ENCODE results near the gene ATXN10.
A peak's percentile ranks its signal among the peaks of the same experiment; 100 is the strongest.
"Not testable (repeated sequence)": the region's sequence is repeated elsewhere in the genome, so short reads cannot be mapped to it uniquely, and the experiment has no call there.

The ATXN10 gene

DNA sequence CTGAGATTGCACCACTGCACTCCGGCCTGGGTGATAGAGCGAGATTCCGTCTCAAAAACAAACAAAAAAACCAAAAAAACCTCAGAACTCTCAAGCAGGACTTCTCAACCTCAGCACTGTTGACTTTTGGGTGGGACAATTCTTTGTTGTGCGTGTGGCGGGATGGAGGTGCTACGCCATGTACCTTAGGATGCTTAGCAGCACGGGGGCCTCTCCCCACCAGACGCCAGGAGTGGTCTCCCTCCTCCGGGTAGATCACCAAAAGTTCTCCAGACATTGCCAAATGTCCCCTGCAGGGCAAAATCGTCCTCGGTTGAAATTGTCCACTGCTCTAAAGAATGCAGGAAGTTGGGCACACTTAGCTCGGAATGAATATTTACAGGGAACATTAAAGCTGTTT is 26.9 kb upstream of the ATXN10 start:
- no peak for DNase-seq

DNA sequence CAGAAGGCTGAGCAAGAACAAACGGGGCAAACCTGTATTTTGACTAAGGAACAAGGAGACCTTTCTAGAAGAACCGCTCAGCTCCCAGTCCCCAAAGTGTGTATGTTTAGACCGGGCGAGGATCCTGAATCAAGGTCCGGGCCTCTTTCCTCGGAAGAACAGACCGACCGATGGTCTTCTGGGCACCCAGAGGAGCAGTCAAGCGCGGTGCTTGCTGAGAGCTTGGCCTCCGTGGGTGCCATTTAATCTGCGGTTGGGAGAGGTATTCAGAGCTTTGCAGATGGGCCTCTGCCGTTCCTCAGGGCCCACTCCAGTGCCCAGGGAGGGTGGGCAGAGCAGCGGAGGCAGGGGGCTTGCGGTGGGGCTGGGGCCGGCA is 26.5 kb upstream of the ATXN10 start:
- no peak for DNase-seq

DNA sequence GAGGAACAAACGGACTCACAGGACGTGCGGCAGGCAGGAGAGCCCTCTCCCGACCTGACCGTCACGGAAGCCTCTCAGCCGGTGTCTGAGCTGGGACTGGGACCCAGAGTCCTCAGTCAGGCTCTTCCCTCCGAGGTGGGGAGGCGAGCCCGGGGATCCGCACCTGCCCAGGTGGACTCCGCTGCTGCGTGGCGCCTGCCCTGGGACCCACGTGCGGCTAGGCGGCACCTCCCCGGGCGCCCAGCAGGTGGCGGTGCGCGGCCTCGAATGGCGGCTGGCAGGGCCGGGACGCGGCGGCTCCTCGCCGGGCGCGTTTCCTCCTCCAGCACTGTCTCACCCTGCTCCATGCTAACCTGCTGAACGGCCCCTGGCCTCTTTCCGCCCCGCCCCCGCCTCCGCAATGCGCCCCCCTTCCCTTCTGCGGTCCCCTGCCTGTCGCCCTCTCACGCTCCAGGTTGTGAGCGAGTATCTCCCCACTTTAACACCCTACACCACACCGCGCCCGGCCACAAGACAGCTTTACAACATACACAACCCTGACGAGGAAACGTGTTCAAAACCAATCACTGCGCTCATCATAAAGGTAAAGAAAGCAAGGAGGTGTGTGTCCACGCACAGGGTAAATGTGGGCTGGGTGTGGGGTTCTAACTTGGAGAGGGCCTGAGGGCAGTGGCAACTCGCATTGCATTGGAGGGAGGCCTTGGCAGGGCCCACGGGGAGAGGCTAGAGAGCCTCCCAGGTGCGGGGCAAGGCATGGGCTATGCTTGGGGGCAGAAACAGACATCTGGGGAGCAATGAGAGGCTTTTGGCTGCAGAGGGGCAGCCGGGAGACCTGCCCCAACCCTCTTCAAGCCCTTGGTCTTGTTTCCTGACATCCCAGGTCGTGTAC is 25.9 kb upstream of the ATXN10 start:
- peak; percentile 85 for DNase-seq

DNA sequence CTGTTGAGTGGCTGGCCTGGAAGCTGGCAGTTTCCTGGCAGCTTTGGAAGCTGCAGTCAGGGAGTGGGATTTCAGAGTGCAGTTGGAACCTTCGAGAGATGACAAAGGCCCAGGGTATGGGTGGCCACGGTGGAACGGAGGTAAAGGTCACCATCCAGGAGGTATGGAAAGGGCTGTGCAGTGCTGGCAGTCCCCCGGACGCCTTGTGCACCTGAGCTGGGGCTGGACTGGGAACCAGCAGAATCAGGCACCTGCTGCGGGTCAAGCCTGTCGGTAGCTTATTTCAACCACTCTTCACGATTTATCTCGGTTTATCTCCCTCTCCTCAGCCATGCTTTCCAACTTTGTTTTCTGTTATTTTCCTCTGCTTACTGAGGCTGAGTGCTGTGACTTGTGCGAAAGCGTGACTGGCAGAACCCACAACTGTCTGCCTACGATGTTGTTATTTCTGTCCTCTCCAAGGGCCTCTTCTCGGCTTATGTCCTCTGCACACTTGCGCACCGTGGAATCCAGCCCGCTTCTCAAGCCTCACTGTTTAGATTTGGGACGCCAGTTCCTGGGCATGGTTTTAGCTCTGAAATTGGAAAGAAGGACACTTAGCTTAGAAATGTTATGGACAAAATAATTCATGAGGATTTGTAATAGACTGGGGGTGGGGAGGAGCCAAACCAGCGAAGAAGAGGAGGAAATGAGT is 24.0 kb upstream of the ATXN10 start:
- DNase-seq = no peak

DNA sequence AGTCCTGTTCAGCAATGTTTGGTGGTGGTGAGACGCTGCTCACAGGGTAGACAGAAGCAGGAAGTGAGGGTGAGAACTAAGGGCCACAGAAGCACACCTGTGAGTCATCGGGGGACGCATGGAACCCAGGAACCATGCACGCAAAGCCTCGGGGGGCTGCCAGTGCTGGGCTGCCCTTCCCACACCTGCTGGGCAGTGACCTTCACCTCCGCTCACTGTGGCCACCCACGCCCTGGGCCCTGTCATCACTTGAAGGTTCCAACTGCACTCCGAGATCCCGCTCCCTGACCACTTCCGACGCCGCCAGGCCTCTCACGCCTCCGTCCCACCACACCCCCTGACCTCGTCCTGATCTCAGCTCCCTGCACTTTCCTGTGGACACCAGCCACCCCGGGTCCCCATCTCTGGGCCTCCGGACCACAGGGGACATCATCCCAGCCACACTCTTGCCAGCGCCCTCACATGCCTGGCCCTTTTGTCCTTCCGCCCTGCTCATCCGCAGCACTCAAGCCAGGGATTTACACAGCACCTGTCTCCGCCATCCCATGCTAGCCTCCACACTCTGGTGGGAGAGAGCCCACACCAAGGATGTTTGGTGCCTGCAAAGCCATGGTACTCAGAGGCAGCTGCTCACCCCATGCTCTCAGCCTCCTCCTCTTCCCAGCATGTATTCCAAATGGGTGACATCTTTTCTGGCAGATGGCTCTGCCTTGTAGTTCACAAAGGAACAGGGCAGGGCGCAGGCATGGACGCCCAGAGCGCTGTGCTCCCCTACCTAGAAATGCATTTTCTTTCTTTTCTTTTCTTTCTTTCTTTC is 23.1 kb upstream of the ATXN10 start:
- DNase-seq = no peak

DNA sequence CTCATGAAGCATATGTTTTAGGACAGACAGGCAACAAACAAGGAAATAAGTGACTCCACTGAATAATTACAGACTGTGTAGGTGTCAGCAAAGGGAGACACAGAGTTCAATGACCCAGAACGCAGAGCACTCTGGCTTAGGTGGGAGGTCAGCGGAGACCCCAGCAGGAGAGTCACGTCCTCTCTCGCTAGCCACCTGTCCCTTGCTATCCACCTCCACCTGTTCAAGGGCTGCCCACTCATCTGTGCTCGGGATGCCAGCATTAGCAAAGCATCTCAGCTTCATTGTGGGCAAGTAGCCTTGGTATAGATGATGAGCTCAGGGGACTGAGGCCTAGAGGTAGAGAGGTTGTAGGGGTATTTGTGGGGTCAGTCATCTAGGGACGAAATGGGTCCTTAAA is 21.8 kb upstream of the ATXN10 start:
- DNase-seq = no peak

DNA sequence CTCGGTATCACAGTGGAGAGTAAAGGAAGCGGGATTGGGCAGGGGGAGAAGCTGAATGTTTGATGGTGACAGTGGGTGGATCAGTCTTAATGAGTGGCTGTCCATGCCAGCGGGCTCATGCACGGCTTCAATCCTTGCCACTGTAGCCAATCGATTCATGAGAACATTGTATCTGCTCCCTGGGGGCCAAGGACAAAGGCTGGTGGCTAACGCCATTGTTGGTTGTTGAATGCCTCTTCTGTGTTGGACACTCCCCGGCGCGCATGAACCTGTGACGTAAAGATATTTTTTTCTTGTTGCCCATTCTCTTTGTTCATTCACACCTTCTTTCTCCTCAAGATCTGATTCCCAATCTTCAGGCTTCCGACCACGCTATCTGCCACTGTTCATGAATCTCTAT is 20.9 kb upstream of the ATXN10 start:
- DNase-seq = no peak

DNA sequence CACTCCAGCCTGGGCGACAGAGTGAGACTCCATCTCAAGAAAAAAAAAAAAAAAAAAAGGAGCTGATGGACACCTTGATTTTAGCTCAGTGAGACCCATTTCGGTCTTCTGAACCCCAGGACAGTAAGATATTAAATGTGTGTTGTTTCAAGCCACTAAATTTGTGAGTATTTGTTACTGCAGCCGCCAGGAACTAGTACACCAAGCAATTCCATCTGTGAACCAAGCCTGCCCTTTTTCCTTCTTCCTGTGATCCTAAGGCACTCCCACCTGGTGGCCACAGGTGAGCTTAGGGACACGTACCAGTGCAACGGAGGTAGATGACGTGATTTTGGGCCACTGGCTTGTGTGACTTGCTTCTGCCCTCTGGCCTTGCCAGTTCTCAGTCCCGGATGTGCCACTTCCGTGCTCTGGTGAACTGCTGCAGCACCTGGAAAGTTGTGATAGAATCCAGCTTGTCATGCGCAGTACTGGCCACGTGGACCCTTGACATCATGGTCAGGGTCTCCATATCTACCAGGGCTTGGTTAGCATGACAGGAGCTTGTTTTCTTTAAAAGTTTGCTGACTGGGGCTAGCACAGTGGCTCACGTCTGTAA is 19.6 kb upstream of the ATXN10 start:
- no peak for DNase-seq

DNA sequence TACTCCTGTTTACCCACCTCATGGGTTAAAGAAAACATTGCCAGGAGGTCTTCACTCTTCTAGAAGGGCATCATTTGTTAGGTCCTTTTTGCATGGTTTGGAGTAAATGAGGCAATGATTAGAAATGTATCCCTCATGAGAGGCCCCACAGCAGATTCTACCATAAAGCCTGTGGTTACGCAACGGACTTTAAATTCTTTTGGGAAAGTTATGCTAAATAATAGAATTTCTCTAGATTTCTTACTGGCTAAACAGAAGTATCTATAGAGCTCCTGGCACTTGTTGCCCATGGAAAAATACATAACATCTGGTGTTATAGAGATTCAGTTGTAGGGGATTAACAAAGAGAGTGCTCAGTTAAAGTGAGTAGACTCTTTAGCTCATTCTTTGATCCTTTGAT is 15.1 kb upstream of the ATXN10 start:
- no peak for DNase-seq

DNA sequence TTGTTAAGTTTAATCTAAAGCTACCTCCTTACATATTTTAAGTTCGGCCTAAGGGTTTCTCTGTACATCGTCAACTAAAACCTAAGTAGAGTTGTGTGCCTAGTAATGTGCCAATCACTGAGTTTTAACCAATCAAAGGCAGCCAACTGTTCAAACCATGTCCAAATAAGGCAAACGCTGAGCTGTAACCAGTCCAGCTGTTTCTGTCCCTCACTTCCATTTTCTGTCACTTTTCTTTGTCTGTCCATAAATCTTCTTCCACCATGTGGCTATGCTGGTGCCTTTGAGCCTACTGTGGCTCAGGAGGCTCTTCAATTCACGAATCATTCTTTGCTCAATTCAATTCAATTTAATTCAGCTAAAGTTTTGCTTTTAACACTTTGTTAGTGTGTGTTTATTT is 13.9 kb upstream of the ATXN10 start:
- DNase-seq = no peak

DNA sequence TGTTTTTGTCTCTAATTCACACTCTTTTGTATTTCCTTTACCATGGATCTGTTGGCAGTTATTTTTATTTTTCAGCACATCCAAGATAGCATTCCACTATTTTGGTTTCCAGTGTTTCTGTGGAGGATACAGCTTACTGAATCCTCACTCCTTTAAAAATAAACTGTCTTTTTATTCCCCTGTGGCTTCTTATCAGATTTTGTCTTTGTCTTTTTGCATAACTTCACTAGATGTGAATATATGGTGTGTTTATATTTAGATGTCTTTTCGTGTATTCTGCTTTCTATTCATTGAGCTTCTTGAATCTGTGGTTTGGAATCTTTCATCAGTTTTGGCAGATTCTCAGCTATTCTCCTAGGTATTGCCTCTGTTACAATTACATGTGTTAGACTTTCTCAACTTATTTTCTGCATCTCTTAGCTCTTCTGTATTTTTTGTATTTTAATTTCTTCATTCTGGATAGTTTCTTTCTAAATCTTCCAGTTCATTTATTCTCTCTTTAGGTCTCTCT is 7.4 kb upstream of the ATXN10 start:
- no peak for DNase-seq

DNA sequence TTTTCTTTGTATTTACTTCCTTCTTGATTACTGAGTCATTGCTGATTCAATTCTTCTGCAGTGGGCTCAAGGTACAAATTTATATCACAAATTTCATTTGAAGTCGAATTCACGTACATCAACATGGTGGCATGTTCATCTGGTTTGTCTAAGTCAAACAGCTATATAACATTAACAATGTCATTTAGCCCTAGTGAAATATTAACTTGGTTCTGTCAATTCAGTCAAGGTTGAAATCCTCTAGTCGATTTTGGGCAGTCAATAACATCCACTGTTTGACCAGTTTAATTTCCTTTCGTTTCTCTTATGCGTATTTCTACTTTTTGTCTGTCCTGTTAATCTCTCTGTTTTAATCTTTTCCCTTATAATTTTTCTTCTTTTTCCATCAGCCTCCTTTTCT is 4.1 kb upstream of the ATXN10 start:
- DNase-seq = no peak

DNA sequence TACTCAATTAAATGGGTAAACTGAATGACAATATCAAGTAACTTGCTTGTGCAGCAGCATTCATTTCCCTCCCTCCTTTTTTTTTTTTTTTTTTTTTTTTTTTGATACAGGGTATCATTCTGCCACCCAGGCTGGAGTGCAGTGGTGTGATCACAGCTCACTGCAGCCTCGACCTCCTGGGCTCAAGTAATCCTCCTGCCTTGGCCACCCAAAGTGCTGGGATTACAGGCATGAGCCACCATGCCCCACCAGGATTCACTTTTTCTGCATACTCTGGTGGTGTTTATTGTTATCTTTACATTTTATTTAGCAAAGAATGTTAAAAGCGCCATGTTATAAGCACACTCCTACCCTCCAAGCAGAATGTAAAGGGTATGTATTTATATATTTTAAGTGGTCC is 1.3 kb upstream of the ATXN10 start:
- DNase-seq = not testable (repeated sequence)

DNA sequence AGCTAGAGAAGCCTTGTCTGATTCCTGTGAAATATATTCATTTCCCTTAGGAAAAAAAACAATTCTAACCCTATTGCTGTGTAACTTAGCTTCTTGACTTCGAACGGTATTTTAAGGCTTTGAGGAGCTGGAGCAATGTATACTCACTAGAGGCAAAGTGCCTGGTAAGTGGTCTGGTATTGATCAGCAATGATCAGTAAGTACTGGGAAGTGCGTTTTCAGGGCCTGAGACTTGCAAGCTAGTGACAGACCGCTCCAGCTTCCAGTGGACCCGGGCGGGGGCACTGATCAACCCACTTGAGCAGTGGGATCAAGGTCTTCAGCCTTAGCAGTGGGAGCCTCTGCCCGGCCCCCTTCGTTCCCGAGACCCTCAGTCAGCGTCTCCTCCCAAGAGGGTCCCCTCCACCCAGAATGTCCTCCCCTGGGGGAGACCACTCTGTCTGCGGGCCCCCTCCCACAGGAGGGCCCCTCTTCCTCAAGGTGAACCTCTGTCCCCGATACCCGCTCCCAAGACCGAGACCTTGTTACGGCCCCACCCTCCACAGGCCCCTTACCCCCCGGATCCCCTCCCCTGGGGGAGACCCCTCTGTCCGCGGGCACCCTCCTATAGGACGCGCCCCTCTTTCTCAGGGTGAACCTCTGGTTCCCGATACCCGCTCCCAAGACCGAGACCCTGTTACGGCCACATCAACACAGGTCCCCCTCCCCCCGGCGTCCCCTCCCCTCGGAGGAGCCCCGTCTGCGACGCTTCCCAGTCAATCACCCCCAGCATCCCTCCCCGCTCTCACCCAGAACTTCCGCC is 452 bp upstream of the ATXN10 start:
- no peak for DNase-seq

DNA sequence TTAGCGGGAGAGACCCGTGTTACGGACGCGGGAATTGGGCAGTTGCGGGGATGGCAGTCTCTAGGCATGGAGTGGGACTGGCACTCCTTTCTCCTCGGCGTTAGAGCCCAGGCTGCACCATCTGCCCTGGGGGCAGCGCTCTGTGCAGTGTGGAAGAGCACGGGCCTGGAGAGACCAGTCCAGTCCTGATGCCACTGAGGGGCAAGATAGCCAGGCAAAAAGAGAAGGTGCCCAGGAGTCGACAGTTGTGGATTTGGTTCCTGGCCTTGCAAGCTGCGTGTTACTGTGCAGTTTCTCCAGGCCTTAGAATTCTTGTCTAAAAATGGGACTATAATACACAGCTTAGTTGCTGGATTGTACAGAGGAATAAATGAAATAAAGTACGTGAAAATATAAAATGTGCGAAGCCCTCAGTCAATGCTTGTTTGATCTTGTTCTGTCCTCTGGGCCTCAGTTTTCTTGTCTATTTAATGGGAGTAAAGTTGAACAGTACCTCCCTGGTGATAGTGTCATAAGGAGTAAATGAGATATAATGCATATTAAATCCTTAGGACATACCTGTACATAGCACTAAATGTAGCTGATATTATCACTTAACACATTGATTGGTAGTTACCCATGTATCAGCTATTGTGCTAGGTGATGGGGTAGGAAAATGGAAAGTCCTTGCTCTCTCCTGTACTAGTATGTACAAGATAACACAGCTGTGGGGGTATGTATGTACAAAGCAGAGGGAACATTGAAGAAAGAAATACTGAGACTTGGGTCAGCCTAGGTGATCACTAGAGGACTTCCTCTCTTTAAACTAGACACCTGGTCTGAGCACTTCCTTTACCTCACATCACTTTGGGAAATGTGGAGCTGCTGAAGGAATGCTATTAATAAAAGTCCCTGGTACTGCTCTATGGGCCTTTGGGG is 1.2 kb downstream of the ATXN10 start:
- no peak for DNase-seq

DNA sequence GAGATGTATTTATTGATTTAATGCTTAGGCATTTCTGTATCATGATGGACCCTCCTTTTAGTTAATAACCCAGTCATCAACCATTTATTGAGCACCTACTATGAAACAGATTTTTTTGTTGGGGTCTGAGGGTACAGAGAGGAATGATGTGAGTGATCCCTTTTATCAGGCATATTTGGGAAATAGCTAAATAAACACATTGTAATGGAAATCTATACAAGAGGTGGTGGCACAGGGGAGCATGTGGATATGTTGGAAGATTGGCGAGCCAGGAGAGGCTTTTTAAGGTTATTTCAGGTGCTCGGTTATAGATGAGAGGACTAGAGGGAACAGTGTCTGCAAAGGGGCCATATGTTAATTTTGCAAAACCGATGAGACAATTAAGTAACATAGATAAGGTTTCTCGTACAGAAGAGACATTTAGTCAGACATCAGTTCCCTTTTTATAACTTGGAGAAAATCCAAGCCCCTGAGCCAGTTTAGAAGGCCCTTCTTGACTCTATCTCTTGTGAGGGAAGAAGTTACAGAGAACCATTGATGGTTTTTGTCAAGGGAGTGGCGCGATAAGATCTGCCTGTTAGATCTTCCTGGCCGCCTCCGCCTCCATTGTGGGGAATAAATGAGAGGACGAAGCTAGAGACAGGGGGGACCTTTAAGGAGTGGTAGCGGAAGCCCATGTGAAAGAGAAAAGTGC is 2.0 kb downstream of the ATXN10 start:
- no peak for DNase-seq

DNA sequence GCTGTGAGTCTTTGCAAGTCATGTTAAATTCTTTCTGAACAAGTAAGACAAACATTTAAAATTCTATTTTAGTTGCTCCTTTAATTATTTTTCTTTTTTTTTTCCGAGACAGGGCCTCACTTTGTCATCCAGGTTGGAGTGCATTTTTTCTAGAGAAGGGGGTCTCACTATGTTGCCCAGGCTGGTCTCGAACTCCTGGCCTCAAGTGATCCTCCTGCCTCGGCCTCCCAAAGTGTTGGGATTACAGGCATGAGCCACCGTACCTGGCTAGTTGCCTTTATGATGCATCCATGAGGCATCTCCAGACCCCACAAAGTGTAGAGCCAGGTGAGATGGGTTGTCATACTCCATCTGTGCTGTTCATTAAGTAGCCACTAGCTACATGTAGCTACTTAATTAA is 4.4 kb downstream of the ATXN10 start:
- no peak for DNase-seq

DNA sequence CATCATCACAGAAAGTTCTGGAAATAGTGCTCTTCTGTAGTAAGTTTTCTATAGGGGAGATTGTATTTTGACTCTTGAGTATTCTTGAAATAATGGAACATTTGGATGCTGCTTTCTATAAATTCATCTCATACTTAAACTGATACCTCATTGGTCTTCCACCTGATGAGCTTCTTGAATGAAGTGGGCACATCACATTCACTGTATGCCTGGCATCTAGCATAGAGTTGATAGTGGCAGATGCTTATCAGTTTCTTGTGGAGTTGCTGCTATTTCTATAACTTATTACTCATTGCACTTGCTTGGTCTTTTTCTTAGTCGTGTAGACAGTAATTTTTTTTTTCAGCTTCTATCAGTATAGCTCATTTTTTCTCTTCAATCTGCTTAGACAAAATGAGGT is 5.4 kb downstream of the ATXN10 start:
- DNase-seq = no peak

DNA sequence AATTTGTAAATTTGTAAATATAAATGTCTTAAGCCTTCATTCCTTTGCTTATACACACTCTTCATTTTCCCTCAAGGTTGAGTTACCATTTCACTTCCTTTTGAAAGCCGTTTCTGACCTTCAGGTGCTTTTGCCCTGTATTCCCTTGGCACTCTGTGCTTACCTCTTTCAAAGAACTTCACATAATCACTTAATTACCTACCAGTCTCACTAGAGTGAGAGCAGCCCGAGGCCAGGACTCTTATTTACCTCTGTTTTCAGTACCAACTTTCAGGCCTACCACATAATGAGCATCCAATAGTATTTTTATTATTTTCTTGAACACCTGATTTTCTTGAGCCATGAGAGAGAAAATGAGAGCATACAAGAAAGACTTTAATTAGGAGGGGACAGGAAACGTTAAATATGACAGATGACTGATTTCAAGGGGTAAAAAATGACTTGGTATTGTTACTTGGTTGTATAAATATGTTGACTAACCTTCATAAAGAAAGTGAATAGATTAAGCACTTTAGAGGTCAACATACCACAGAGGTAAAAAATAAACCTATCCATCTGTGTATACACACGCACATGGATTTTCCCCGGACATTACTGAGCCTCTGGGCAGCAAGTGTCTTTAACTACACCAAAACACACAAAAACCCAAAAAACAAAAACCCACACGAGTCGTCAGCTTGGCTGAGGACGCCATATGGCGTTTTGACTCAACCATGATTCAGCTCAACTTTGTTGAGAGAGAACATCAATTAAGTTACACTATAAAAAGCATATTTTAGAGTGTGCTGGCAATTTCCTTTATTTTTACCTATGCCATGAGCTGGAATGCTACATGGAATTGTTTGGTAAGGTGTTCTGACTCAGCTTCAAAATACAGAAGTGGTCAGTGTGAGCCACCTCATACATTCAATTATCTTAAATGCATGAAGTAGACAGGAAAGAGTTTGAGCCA is 7.6 kb downstream of the ATXN10 start:
- peak; percentile 12 for DNase-seq
